ENCODE data around the gene SFTA2.

SFTA2 gene

DNA sequence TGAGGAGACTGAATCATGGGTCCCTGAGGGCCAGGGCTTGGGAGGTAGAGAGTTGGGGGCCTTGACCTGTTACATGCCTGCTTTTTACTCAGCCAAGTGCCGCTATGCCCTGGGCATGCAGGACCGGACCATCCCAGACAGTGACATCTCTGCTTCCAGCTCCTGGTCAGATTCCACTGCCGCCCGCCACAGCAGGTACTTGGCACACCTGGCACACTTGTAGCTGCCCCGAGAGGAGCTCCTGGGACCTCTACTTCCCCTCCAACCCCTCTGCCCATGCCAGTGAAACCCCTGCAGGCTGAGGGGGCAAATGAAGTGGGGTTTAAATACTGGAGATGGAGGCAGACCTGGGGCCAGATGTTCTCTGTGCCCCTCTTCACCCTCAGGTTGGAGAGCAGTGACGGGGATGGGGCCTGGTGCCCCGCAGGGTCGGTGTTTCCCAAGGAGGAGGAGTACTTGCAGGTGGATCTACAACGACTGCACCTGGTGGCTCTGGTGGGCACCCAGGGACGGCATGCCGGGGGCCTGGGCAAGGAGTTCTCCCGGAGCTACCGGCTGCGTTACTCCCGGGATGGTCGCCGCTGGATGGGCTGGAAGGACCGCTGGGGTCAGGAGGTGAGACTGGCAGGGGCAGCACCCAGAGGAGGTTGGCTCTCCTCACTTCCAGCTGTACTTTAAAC, 43.0 kb downstream of the SFTA2 start:
- no peak for DNase-seq

DNA sequence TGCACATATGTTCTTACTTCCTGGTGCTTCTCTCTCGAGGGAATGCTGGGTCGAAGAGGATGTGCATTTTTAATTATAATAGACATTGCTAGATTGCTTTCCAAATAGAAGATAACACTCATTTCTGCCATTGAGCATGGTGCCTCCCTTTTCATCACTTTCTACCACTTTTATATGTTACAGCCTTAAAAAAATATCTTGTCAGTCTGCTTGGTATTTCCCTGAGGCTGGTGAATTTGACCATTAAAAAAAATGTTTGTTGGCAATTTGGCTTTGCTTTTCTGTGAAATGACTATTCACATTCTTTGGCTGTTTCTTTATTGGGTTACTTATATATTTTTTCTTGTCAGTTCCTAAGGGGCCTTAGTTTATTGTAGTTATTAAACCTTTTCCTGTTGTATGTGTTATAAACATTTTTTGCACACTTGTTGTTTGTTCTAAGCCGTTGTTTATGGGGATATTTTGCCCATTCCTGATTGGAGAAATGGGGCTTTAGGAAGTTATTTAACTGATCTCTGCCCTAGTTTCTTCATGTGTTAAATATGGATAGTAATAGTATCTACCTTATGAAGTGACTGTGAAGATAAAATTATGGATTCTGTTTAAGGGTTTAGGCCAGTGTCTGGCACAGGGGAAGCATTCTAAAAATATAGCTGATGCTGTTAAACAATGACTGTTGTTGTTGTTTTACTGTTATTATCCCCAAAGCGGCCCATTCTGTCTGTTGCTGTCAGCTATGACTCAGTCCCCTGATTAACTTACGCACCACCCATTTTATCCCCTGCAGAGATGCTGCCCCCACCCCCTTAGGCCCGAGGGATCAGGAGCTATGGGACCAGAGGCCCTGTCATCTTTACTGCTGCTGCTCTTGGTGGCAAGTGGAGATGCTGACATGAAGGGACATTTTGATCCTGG, 43.8 kb downstream of the SFTA2 start:
- DNase-seq, result no peak

DNA sequence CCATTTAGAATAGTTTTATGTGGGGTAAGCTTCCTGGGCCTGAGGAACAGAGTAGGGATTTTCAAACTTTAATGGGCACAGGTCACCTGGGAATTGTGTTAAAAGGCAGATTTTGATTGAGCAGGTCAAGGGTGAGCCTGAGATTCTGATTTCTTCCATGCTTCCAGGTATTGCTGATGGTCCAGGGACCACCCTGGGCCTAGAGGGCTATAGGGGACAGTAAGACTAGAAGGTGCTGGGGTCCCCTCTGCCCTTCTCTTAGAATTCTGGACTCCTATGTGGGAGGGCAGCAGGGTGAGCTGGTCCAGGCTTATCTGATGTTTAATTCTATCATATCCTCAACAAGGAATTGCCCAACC, 45.1 kb downstream of the SFTA2 start:
- DNase-seq, result no peak

DNA sequence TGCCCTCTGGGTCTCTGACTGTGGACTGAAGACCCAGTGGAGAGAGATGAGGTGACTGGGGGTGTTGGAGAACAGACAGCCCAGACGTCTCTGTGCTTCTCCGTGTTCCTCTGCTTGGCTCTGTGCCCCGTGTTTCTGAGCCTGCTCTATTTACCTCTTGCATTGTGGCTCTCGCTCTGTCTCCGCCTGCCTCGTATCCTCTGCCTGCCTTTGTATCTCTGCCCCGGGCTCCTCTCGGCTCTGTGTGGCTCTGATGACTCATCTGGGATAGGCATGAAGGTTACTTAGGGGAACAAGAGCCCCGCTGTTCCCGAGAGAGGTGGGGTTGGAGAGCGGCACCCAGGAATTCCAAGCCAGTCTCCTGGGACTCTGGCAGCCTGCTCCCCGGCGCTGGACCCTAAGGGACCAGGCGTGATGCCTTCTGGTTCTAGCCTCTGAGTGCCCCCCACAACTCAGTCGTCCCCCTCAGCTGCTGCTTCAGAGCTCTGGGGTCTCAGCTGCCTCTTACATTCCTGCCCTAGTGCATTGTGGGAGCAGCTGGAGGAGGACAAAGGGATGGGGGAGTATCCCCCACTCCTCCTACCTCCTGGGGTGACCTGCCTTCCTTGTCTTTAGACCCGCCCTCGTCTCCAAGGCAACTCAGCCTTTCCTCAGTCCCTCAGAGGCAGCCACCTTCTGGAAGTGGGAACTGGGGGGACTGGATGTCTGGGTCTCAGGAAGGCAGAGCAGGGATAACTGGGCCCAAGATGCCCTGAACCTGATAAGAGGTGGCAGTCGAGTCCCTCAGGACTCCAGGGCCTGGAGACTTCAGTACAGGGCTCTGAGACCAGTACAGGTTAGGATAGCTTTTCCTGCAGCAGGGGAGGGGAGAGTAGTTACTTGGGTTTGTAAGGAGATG, 45.7 kb downstream of the SFTA2 start:
- DNase-seq, result peak; percentile 54

DNA sequence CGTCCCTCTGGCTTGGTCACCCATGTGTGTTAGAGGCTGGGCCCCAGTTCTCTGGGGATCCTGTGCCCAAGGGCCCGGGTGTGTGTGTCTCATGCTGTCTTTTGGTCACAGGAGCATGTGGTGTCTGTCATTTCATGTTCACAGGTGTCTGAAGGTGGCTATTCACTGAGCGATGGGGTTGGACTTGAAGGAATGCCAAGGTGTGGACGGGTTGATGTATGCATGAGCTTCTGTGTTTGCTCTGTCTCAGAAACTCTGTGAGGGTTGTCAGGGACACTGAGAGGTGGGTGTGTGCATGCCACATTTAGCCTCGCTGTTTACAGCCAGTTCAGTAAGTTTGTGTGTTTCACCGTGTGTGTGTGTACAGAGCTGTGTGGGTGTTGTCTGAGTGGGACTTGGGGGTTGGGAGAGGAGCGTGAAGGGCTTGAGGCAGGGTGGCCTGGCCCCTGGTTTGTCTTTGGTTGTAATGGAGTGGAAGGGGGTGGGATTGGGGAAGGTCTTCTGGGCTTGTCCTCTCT, 46.4 kb downstream of the SFTA2 start:
- DNase-seq, result no peak

DNA sequence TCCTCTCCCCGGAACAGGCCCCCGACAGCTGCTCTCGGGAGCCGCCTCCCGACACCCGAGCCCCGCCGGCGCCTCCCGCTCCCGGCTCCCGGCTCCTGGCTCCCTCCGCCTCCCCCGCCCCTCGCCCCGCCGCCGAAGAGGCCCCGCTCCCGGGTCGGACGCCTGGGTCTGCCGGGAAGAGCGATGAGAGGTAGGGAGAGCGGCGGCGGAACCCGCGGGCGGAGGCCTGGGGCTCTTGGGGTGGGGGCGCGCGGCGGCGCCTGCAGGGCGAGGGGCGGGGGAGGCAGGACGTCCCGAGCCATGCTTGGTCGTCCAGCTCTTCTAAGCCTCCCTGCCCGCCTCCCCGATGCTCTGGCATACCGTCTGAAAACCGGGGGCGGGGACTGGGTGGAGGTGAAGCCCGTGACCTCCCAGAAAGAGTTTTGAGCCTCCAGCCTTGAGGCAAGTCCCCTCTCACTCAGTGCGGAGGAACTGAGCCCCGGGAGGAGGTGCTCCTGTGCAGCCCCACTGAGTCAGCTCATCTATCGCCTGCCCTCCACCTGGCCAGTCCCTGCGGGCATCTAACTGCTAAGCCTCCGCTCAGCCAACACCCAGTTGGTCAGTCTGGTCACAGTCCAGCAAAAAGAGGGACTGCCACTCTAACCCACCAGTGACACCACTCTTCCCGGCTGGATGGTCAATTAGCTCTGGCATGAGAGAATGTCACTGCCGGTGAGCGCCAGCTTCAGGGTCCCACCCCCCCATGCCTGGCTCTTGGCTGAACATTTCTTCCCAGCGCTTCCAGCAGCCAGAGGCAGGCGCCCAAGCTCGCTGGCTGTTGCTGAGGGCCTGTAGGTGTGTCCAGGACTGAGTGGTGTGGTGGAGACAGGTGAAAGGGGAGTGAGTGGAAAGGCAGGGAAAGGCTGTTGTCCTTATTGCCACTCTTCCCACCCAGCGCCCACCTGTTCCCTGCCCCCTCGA, 47.2 kb downstream of the SFTA2 start:
- no peak for DNase-seq

DNA sequence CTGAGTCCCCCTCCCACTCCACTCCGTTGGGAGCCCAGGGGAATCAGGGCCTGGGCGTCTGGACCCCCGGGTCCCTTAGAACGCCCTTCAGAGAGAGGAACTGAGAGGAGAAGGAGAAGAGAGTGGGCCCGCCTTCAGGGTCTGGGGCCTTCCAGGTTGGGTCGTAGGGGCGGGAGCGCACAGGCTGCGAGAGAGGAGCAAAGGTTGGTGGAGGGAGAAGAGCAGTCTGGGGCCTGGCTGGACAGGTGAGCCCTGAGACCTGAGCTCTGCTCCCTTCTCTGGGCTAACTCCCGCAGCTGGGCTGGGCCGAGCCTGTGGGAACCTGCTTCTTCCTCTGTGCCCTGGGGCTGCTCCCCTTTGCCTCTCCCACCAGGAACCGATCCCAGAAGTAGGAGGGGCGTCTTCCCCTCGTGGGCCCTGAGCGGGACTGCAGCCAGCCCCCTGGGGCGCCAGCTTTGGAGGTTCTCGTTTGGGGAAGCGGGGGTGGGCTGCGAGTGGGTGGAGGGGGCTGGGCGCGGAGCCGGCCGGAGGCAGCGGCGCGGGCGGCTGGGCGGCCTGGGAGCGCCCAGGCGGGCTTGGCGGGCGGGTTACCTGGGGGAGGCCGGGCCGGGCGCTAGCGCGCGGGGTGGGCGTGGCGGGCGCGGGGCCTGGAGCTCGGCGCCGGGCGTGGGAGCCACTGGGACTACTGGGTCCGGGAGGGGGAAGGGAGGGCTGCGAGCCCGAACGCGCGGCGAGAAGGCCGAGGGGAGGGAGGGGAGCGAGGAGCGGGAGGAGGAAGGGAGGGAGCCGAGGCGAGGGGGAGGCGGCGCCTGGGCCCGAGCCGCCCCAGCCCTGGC, 48.1 kb downstream of the SFTA2 start, which contains the start of gene DDR1:
Gene DDR1, plus strand, starts transcription at position 835 of the 836 bp plus-strand sequence. CDS start 4,211 bp downstream, outside the sequence.
- DNase-seq, result no peak

DNA sequence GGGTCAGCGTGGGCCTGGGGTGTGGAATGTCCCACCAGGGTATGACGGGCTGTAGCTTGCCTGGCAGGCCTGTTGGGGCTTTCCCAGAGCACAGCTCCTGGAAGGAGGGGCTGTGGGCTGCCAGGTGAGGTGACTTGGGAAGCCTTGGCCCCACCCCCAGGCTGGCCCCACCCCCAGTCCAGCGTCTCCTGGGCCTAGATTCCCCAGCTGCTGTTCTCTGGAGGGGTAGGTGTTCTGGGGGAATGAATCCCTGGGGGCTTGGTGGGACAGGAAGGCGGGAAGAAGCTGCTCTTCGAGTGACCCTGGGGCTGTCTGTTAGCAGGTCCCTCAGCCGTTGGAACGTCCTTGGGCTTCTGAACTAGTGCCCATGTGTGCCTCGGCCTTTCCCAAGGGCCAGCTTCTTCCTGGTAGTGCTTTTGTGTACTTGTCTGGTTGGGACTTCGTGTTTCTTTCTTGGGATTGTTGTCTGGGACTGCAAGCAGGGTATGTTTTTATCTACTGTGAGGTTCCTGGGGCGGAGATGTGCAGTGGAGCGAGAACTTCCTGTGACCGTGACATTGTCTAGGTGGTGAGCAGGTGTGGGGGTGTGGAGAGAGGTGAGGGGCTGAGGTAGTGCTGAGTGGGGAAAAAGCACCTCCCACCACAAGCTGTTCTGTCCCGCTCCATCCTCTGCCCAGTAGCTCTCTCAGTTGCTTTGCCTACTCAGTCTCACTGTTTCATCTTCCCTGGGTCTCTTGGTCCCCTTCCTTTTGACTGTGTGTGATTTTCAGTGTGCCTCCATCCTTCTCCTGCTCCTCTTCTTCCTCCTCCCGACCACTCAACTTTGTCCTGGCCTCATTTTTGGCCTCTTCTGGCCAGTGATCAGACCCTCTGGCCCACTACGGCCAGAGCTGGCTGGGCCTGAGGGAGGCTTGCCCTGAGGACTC, 48.9 kb downstream of the SFTA2 start:
- DNase-seq, result no peak

DNA sequence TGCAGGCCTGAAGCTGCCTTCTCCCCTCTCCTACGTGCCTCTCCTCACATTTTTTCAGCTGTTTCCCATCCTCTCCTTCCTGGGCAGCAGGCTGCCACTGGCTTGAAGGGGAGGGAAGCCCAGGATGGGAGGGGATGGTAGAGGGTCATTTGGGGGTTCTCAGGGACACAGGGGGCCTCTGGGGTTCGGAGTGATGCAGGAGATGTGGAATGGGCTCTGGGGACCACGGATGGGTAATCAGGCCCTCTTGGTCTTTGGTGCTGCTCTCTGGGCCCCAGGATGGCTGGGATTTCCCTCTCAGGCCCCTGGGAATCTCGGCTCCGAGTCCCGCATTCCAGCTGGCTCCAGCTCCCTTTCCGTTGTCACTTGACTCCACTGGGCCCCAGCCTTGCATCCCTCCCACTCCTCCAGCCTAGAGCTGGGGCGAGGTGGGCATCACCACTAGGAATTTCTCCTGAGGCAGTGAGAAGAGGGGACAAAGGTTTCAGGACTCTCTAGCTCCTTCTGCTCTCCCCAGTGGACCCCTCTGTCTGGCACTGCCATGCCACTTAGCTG, 49.7 kb downstream of the SFTA2 start:
- no peak for DNase-seq

DNA sequence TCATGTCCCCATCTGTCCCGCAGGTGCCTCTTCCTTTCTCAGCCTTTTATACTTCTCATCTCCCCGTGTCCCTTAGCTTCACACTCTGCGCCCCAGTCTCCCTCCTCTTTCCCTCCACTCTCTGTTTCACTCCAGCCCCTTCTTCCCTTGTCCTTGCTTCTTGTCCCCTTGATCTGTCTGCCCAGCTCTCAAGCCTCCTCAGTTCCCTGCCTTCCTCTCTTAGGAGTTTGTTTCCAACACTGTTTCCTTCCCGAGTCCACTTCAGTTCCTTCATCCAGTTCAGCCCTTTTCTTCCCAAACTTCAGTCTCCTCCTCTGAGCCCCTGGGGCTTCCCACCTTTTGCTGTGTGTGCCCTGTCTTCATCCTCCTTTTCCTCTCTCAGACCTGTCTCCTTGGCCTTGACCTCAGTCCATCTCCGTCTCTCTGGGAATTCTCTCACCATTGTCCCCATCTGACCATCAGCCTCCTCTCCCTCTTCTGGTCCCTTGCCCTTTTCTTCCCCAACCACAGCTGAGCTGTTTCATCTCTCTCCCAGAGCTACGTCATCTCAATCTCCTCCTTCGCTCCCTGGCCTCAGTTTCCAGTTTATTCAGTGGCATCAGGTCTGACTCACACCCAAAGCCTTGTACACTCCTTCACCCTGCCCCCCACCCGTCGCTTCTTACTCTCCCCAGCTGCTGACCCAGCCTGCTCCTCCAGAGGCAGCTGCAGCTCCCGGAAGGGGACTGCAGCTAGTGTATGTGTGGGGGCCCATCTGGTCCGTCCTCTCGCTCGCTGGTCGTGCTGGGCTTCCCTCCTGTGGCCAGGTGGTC, 50.4 kb downstream of the SFTA2 start:
- no peak for DNase-seq

Measured in NCI-H1436 treated with DMSO at 0.1 percent for 48 hours (cell line).